SH-SY5Y (cell line): ENCODE measurements around the gene SPTBN2.

Source experiments
- GATA2 ChIP-seq: IDR thresholded peaks from 2 replicates; pipeline ENCODE4 v1.6.1; 2011; ENCODE audit warnings: mild to moderate bottlenecking, low read depth, low read length
- GATA3 ChIP-seq: IDR thresholded peaks from 2 replicates; pipeline ENCODE4 v1.6.1; 2011; ENCODE audit warnings: low read depth, mild to moderate bottlenecking, low read length, moderate library complexity

DNA sequence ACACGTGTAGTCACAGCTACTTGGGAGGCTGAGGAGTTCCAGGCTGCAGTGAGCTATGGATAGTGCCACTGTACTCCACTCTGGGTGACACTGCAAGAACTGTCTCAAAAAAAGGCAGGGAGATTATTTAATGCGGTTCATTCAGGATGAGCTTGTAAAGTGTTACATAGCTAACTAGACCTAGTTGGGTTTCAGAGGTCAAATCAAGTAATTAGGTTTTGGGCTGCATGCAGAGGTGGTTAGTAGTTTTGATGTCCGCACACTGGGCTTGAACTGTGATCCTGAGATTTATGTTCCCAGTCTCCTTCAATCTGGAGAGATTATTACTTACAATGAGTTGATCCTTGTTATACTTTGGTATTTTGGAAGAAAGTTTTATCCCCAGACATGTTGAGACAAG is 92.6 kb downstream of the SPTBN2 start:
- TF ChIP-seq GATA2 (no peak), GATA3 (no peak)
